K562 (cell line): Measurements from ENCODE around the gene PRSS27. TPM values are rescaled to one million over a fixed set of nuclear protein-coding genes. Genes with fewer than 3 reads are reported as not detected.

Experiments
- AFF4 ChIP-seq: sonication (generic); formaldehyde crosslinking; IDR thresholded peaks from 2 replicates; pipeline ENCODE4 v1.8.0; 2023; ENCODE audit warnings: mild to moderate bottlenecking, missing genetic modification reagents
- BRD4 ChIP-seq: fragments of 200-600 bp; sonication (generic); IDR thresholded peaks from 2 replicates; pipeline ENCODE4 v1.6.1; 2017; ENCODE audit warnings: inconsistent platforms
- DPF2 ChIP-seq: fragments of 450-650 bp; IDR thresholded peaks from 2 replicates; pipeline ENCODE4 v1.6.1; 2016
- E2F6 ChIP-seq, 2 experiments: IDR thresholded peaks; 2 replicates each; pipeline ENCODE4 v1.6.1; 2011; ENCODE audit warnings: borderline replicate concordance in 1 of 2, control low read depth in 1 of 2, low read depth in 1 of 2, low read length in 1 of 2, mild to moderate bottlenecking in 1 of 2, mixed read lengths in 1 of 2, moderate library complexity in 1 of 2; ENCODE audit not compliant: insufficient read depth in 1 of 2, insufficient read length in 1 of 2, poor library complexity in 1 of 2, severe bottlenecking in 1 of 2; ENCODE audit errors: extremely low read depth in 1 of 2
- LCOR ChIP-seq: sonication (generic); formaldehyde crosslinking; IDR thresholded peaks from 2 replicates; pipeline ENCODE4 v1.8.0; 2022; ENCODE audit warnings: mild to moderate bottlenecking, missing genetic modification reagents
- LEF1 ChIP-seq: fragments of 450-650 bp; IDR thresholded peaks from 2 replicates; pipeline ENCODE4 v1.6.1; 2016; ENCODE audit warnings: mild to moderate bottlenecking
- NKRF ChIP-seq: fragments of 450-650 bp; IDR thresholded peaks from 2 replicates; pipeline ENCODE4 v1.6.1; 2016; ENCODE audit warnings: borderline replicate concordance
- TRIM24 ChIP-seq, 2 experiments: fragments of 450-650 bp; IDR thresholded peaks; 2 replicates each; pipeline ENCODE4 v1.6.1; 2016
- ZNF3 ChIP-seq: fragments of 250-450 bp; sonication (Bioruptor Pico); IDR thresholded peaks from 2 replicates; pipeline ENCODE4 v1.5.0; 2021; ENCODE audit warnings: mild to moderate bottlenecking, moderate library complexity
- ZNF407 ChIP-seq: fragments of 450-650 bp; IDR thresholded peaks from 2 replicates; pipeline ENCODE4 v1.6.1; 2016; ENCODE audit warnings: low read depth
- ZNF644 ChIP-seq: fragments of 200-800 bp; sonication (Bioruptor generic); IDR thresholded peaks from 2 replicates; pipeline ENCODE4 v1.6.1; 2016; ENCODE audit warnings: low read depth, missing genetic modification characterization, missing compliant biosample characterization
- polyA plus RNA-seq, 8 experiments: library from polyadenylated mRNA; depleted of rRNA in 4 of 8; stranded (reverse) in 5 of 8; unstranded in 3 of 8; fragments of >200 nt; fragmentation: Nextera tagmentation in 2 of 8; fragmentation: Illumina TruSeq in 1 of 8; extraction: Ambion mirVana in 2 of 8; extraction: Trizol in 1 of 8; gene quantifications; 2 replicates each; pipeline versions ENCODE4 v1.2.1 to v1.2.3, GENCODE V29; 2011 to 2014; ENCODE audit warnings: inconsistent platforms in 1 of 8, missing spikeins in 1 of 8
- total RNA-seq, 7 experiments: library from RNA; depleted of rRNA in 6 of 7; stranded (reverse); fragments of >200 nt in 6 of 7; fragmentation: Illumina TruSeq in 2 of 7; extraction: Trizol in 2 of 7; gene quantifications; 2 replicates each; pipeline versions ENCODE4 v1.2.1 to v1.2.3, GENCODE V29; 2011 to 2021; ENCODE audit warnings: low replicate concordance in 1 of 7

Gene PRSS27
- total and polyA plus RNA-seq, 9 of the 15 experiments (the other 6 are each of a cell fraction or from before 2014, with no cell fraction given) = 0.09 to 0.20 (median 0.17) TPM; not detected in 5

GRCh38 chr16:2720719-2721633, 952 bp upstream of the PRSS27 start (continued):
- TF ChIP-seq ZNF407 (no peak), DPF2 (no peak), TRIM24 (IDR thresholded peaks at IDR 0.05) (peak in 1 of 2 experiments; percentile 90; a peak in 2 of 4 replicates), ZNF644 (tag) (no peak; the same call in 1 of the 2 replicates), LCOR (no peak), LEF1 (no peak), E2F6 (IDR thresholded peaks at IDR 0.05; ENCODE audit: borderline replicate concordance in 1 of 2, extremely low read depth in 1 of 2, insufficient read depth in 1 of 2, insufficient read length in 1 of 2, low read depth in 1 of 2, low read length in 1 of 2, poor library complexity in 1 of 2, severe bottlenecking in 1 of 2) (peak; percentile 47 to 85), AFF4 (CRISPR knock-in tag) (0 out of 2 replicates have a peak, but pooled peaks have one; percentile 65), BRD4 (no peak), NKRF (no peak), ZNF3 (CRISPR knock-in tag) (no peak)
